Ishikawa (cell line): ENCODE data around the gene MEF2C.

Experiments used
- CEBPB ChIP-seq: IDR thresholded peaks from 2 replicates; pipeline ENCODE4 v1.6.1; 2012
- CREB1 ChIP-seq: IDR thresholded peaks from 2 replicates; pipeline ENCODE4 v1.6.1; 2012; ENCODE audit warnings: low read depth
- EGR1 ChIP-seq: IDR thresholded peaks from 2 replicates; pipeline ENCODE4 v1.6.1; 2012
- EP300 ChIP-seq: IDR thresholded peaks from 2 replicates; pipeline ENCODE4 v1.6.1; 2012; ENCODE audit warnings: borderline replicate concordance
- FOXM1 ChIP-seq: IDR thresholded peaks from 2 replicates; pipeline ENCODE4 v1.6.1; 2012; ENCODE audit warnings: low read depth, borderline replicate concordance
- MAX ChIP-seq: IDR thresholded peaks from 2 replicates; pipeline ENCODE4 v1.6.1; 2012
- NFIC ChIP-seq: IDR thresholded peaks from 2 replicates; pipeline ENCODE4 v1.6.1; 2012
- RAD21 ChIP-seq: IDR thresholded peaks from 2 replicates; pipeline ENCODE4 v1.6.1; 2012; ENCODE audit warnings: low read depth
- REST ChIP-seq: IDR thresholded peaks from 2 replicates; pipeline ENCODE4 v1.6.1; 2012; ENCODE audit warnings: low read depth, mild to moderate bottlenecking
- TAF1 ChIP-seq: IDR thresholded peaks from 2 replicates; pipeline ENCODE4 v1.6.1; 2012; ENCODE audit warnings: low read depth, mild to moderate bottlenecking
- TCF12 ChIP-seq: IDR thresholded peaks from 2 replicates; pipeline ENCODE4 v1.6.1; 2012; ENCODE audit warnings: low read depth
- TEAD4 ChIP-seq: IDR thresholded peaks from 2 replicates; pipeline ENCODE4 v1.6.1; 2012
- USF1 ChIP-seq: IDR thresholded peaks from 2 replicates; pipeline ENCODE4 v1.6.1; 2012
- YY1 ChIP-seq: IDR thresholded peaks from 2 replicates; pipeline ENCODE4 v1.6.1; 2012; ENCODE audit warnings: low read depth
- ZBTB7A ChIP-seq: IDR thresholded peaks from 2 replicates; pipeline ENCODE4 v1.6.1; 2012; ENCODE audit warnings: low read depth

MEF2C gene

GRCh38 chr5:88858392-88858791, 24.6 kb downstream of the MEF2C start:
- TF ChIP-seq USF1 (no peak), EGR1 (no peak), MAX (no peak), TEAD4 (no peak), CREB1 (no peak), NFIC (no peak), TCF12 (no peak), TAF1 (no peak), FOXM1 (no peak), REST (no peak), ZBTB7A (no peak)

- TF ChIP-seq EP300, result no peak
- TF ChIP-seq RAD21, result no peak
- no peak for TF ChIP-seq USF1
- TF ChIP-seq TEAD4, result no peak
- no peak for TF ChIP-seq CREB1
- no peak for TF ChIP-seq ZBTB7A
- TF ChIP-seq TAF1, result no peak
- no peak for TF ChIP-seq FOXM1
- no peak for TF ChIP-seq EGR1
- no peak for TF ChIP-seq MAX
- TF ChIP-seq REST, result no peak
- no peak for TF ChIP-seq NFIC
- no peak for TF ChIP-seq TCF12
- TF ChIP-seq CEBPB, result no peak
- TF ChIP-seq YY1, result no peak
Measured at GRCh38 chr5:88854769-88855168, 28.2 kb downstream of the MEF2C start.

GRCh38 chr5:88847420-88847819, 35.6 kb downstream of the MEF2C start:
- TF ChIP-seq MAX (no peak), CREB1 (no peak), EGR1 (no peak), YY1 (no peak), ZBTB7A (no peak), EP300 (no peak), CEBPB (no peak), FOXM1 (no peak), TEAD4 (no peak), TCF12 (no peak), RAD21 (no peak), REST (no peak), TAF1 (no peak), NFIC (no peak), USF1 (no peak)

- no peak for TF ChIP-seq TEAD4
- TF ChIP-seq MAX, result no peak
- TF ChIP-seq EGR1, result no peak
- TF ChIP-seq CREB1, result no peak
- TF ChIP-seq NFIC, result no peak
- TF ChIP-seq EP300, result no peak
- no peak for TF ChIP-seq YY1
Measured at GRCh38 chr5:88846434-88846833, 36.5 kb downstream of the MEF2C start.
